Erythroblast (primary cell): Measurements from ENCODE around the gene ARMC12.

Source experiments
- GATA1 ChIP-seq: IDR thresholded peaks from 2 replicates; pipeline ENCODE4 v1.6.1; 2011; ENCODE audit warnings: low read depth, mild to moderate bottlenecking, control low read depth, low read length, moderate library complexity
- POLR2A ChIP-seq: IDR thresholded peaks from 2 replicates; pipeline ENCODE4 v1.6.1; 2011; ENCODE audit warnings: mild to moderate bottlenecking, low read length

DNA sequence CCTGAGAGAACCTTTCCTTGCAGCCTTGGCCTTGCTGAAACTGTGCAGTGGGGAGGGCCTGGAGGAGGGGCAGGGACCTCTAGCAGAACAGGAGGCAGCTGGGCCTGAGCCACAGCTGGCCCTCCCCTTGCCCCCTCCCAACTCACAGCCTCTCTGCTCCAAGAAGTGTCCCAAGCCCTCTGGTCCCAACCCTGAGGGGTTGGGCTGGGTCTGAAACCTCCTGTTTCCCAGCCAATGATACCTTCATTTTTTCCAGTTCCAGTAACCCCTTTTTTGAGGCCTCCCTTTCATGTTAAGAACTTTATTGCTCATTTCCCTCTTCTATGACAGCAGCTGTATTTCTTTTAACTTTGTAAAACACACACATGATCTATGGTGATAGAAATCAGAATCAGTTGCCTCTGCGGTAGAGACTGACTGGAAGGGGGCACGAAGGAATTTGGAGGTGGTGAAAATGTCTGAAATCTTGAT lies 17.9 kb upstream of the ARMC12 start:
- TF ChIP-seq POLR2A, result no peak
- TF ChIP-seq GATA1, result no peak
